Measurements from ENCODE around the gene MFSD8.
A peak's percentile ranks its signal among the peaks of the same experiment; 100 is the strongest.

The MFSD8 gene

GRCh38 chr4:127896528-127896927, 68.4 kb downstream of the MFSD8 start:
- TF ChIP-seq ZNF274 (IDR thresholded peaks at IDR 0.05; ENCODE audit: low read depth, low read length) = no peak
- TF ChIP-seq SUZ12 (IDR thresholded peaks at IDR 0.05; ENCODE audit: extremely low read depth, insufficient read depth, insufficient read length) = no peak
- TF ChIP-seq YY1 (IDR thresholded peaks at IDR 0.05; ENCODE audit: insufficient read depth, insufficient read length) = no peak
- H3K36me3 ChIP-seq (ENCODE audit: insufficient read depth, insufficient read length, low read length) = peaks cover 54% of the 10 kb centered on the region
- H3K27me3 ChIP-seq (ENCODE audit: insufficient read depth, insufficient read length) = no peaks in the 10 kb centered on the region
- H3K4me3 ChIP-seq (ENCODE audit: insufficient read length, low read depth) = no peak overlapping the region
- H3K9ac ChIP-seq (ENCODE audit: insufficient read length, low read depth) = no peak overlapping the region
- no peaks in the 10 kb centered on the region for H3K4me1 ChIP-seq (ENCODE audit: insufficient read depth, insufficient read length)
- H3K9me3 ChIP-seq (ENCODE audit: insufficient read depth, low read length) = no peaks in the 10 kb centered on the region
- DNase-seq (ENCODE audit: low read depth, low spot score) = no peak

GRCh38 chr4:127896069-127896468, 68.9 kb downstream of the MFSD8 start:
- Histone ChIP-seq H3K4me1 (ENCODE audit: insufficient read depth, insufficient read length) (no peaks in the 10 kb centered on the region), H3K9me3 (ENCODE audit: insufficient read depth, low read length) (no peaks in the 10 kb centered on the region), H3K27me3 (ENCODE audit: insufficient read depth, insufficient read length) (no peaks in the 10 kb centered on the region), H3K4me3 (ENCODE audit: insufficient read length, low read depth) (no peak overlapping the region), H3K36me3 (ENCODE audit: insufficient read depth, insufficient read length, low read length) (peaks cover 59% of the 10 kb centered on the region), H3K9ac (ENCODE audit: insufficient read length, low read depth) (no peak overlapping the region)
- DNase-seq (ENCODE audit: low read depth, low spot score) = no peak
- TF ChIP-seq ZNF274 (IDR thresholded peaks at IDR 0.05; ENCODE audit: low read depth, low read length) (no peak), YY1 (IDR thresholded peaks at IDR 0.05; ENCODE audit: insufficient read depth, insufficient read length) (no peak), SUZ12 (IDR thresholded peaks at IDR 0.05; ENCODE audit: extremely low read depth, insufficient read depth, insufficient read length) (no peak)

GRCh38 chr4:127889903-127890302, 75.1 kb downstream of the MFSD8 start:
- Histone ChIP-seq H3K4me3 (ENCODE audit: insufficient read length, low read depth) (no peak overlapping the region), H3K27me3 (ENCODE audit: insufficient read depth, insufficient read length) (no peaks in the 10 kb centered on the region), H3K4me1 (ENCODE audit: insufficient read depth, insufficient read length) (no peaks in the 10 kb centered on the region), H3K9ac (ENCODE audit: insufficient read length, low read depth) (no peak overlapping the region), H3K9me3 (ENCODE audit: insufficient read depth, low read length) (no peaks in the 10 kb centered on the region), H3K36me3 (ENCODE audit: insufficient read depth, insufficient read length, low read length) (peaks cover 89% of the 10 kb centered on the region)
- DNase-seq (ENCODE audit: low read depth, low spot score) = no peak
- TF ChIP-seq YY1 (IDR thresholded peaks at IDR 0.05; ENCODE audit: insufficient read depth, insufficient read length) = no peak
- no peak for TF ChIP-seq SUZ12 (IDR thresholded peaks at IDR 0.05; ENCODE audit: extremely low read depth, insufficient read depth, insufficient read length)
- no peak for TF ChIP-seq ZNF274 (IDR thresholded peaks at IDR 0.05; ENCODE audit: low read depth, low read length)

GRCh38 chr4:127888559-127888958, 76.4 kb downstream of the MFSD8 start:
- no peaks in the 10 kb centered on the region for H3K9me3 ChIP-seq (ENCODE audit: insufficient read depth, low read length)
- no peak overlapping the region for H3K9ac ChIP-seq (ENCODE audit: insufficient read length, low read depth)
- DNase-seq (ENCODE audit: low read depth, low spot score) = no peak
- H3K36me3 ChIP-seq (ENCODE audit: insufficient read depth, insufficient read length, low read length) = peaks cover 90% of the 10 kb centered on the region
- no peaks in the 10 kb centered on the region for H3K4me1 ChIP-seq (ENCODE audit: insufficient read depth, insufficient read length)
- H3K27me3 ChIP-seq (ENCODE audit: insufficient read depth, insufficient read length) = no peaks in the 10 kb centered on the region
- no peak for TF ChIP-seq SUZ12 (IDR thresholded peaks at IDR 0.05; ENCODE audit: extremely low read depth, insufficient read depth, insufficient read length)
- TF ChIP-seq YY1 (IDR thresholded peaks at IDR 0.05; ENCODE audit: insufficient read depth, insufficient read length) = no peak
- no peak for TF ChIP-seq ZNF274 (IDR thresholded peaks at IDR 0.05; ENCODE audit: low read depth, low read length)
- no peak overlapping the region for H3K4me3 ChIP-seq (ENCODE audit: insufficient read length, low read depth)

- DNase-seq (ENCODE audit: low read depth, low spot score) = no peak
- Histone ChIP-seq H3K4me1 (ENCODE audit: insufficient read depth, insufficient read length) (no peaks in the 10 kb centered on the region), H3K36me3 (ENCODE audit: insufficient read depth, insufficient read length, low read length) (peaks cover 45% of the 10 kb centered on the region), H3K4me3 (ENCODE audit: insufficient read length, low read depth) (peak overlapping the region; percentile 85), H3K27me3 (ENCODE audit: insufficient read depth, insufficient read length) (no peaks in the 10 kb centered on the region), H3K9ac (ENCODE audit: insufficient read length, low read depth) (peak overlapping the region; percentile 97), H3K9me3 (ENCODE audit: insufficient read depth, low read length) (no peaks in the 10 kb centered on the region)
- TF ChIP-seq ZNF274 (IDR thresholded peaks at IDR 0.05; ENCODE audit: low read depth, low read length) (no peak), SUZ12 (IDR thresholded peaks at IDR 0.05; ENCODE audit: extremely low read depth, insufficient read depth, insufficient read length) (no peak), YY1 (IDR thresholded peaks at IDR 0.05; ENCODE audit: insufficient read depth, insufficient read length) (no peak)
These were observed 83.5 kb downstream of the MFSD8 start for GRCh38 chr4:127881563-127881864.

- Histone ChIP-seq H3K36me3 (ENCODE audit: insufficient read depth, insufficient read length, low read length) (peaks cover 40% of the 10 kb centered on the region), H3K9me3 (ENCODE audit: insufficient read depth, low read length) (no peaks in the 10 kb centered on the region), H3K27me3 (ENCODE audit: insufficient read depth, insufficient read length) (no peaks in the 10 kb centered on the region), H3K4me1 (ENCODE audit: insufficient read depth, insufficient read length) (no peaks in the 10 kb centered on the region), H3K4me3 (ENCODE audit: insufficient read length, low read depth) (peak within 1 kb of the TSS; percentile 85), H3K9ac (ENCODE audit: insufficient read length, low read depth) (peak within 1 kb of the TSS; percentile 97)
- no peak for TF ChIP-seq ZNF274 (IDR thresholded peaks at IDR 0.05; ENCODE audit: low read depth, low read length)
- TF ChIP-seq SUZ12 (IDR thresholded peaks at IDR 0.05; ENCODE audit: extremely low read depth, insufficient read depth, insufficient read length) = no peak
- TF ChIP-seq YY1 (IDR thresholded peaks at IDR 0.05; ENCODE audit: insufficient read depth, insufficient read length) = peak; percentile 52
- DNase-seq (ENCODE audit: low read depth, low spot score) = peak; percentile 91
These were observed 84.0 kb downstream of the MFSD8 start, which contains the start of gene PLK4 for GRCh38 chr4:127880763-127881562. Gene PLK4, plus strand, starts transcription at chr4:127880893. Its CDS starts 242 bp downstream, at chr4:127881135.

GRCh38 chr4:127875791-127876190, 89.2 kb downstream of the MFSD8 start:
- H3K9ac ChIP-seq (ENCODE audit: insufficient read length, low read depth) = no peak overlapping the region
- H3K27me3 ChIP-seq (ENCODE audit: insufficient read depth, insufficient read length) = no peaks in the 10 kb centered on the region
- no peak for TF ChIP-seq YY1 (IDR thresholded peaks at IDR 0.05; ENCODE audit: insufficient read depth, insufficient read length)
- no peak for TF ChIP-seq ZNF274 (IDR thresholded peaks at IDR 0.05; ENCODE audit: low read depth, low read length)
- no peak for TF ChIP-seq SUZ12 (IDR thresholded peaks at IDR 0.05; ENCODE audit: extremely low read depth, insufficient read depth, insufficient read length)
- no peak for DNase-seq (ENCODE audit: low read depth, low spot score)
- H3K4me1 ChIP-seq (ENCODE audit: insufficient read depth, insufficient read length) = no peaks in the 10 kb centered on the region
- H3K36me3 ChIP-seq (ENCODE audit: insufficient read depth, insufficient read length, low read length) = peaks cover 7% of the 10 kb centered on the region
- H3K9me3 ChIP-seq (ENCODE audit: insufficient read depth, low read length) = no peaks in the 10 kb centered on the region
- no peak overlapping the region for H3K4me3 ChIP-seq (ENCODE audit: insufficient read length, low read depth)

Measured in NT2/D1 (cell line).